AG09309 (cell line): Measurements from ENCODE around the gene ERCC5.

Experiments used
- DNase-seq: peaks from one replicate; pipeline ENCODE4 v3.0.0-alpha.2; 2010; ENCODE audit warnings: low read depth
- H3K4me3 ChIP-seq: 2 replicates; pipeline ENCODE4 v1.5.1; 2011; ENCODE audit warnings: mild to moderate bottlenecking, low read depth, low read length, moderate library complexity; ENCODE audit not compliant: control insufficient read depth
- TF ChIP-seq, protein P1 (sequence below): IDR thresholded peaks from 2 replicates; pipeline ENCODE4 v1.5.1; 2011; ENCODE audit warnings: mild to moderate bottlenecking, low read depth, low read length, inconsistent platforms; ENCODE audit not compliant: insufficient read depth, control insufficient read depth; ENCODE audit errors: missing control alignments

Gene ERCC5

DNA sequence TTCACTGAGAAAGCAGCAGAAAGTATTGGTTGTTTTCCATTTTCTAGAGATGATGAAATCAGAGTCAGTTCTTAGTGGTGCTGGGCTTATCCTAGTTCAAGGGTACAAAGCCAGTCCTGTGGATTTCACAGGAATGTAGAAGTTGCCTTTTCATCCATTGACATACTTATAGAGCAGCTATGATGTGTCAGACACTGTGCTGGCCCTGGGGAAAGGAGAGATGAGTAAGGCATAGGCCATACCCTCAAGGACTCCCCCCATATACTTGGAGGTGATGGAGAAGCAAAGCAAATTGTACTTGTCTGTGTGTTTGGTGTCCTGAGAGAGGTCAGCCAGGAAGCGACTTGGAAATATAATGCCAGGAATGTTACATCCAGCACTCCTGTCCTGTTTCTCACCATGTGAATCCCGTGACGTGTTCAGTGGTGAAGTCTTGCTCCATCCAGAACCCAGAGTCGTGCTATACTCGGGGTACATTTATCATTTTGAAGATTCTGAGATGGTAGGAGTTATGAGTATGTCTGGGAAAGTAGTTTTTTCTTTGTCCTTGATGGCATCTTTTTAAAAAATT lies 22.6 kb downstream of the ERCC5 start:
- DNase-seq, result no peak
- TF ChIP-seq, protein P1, sequence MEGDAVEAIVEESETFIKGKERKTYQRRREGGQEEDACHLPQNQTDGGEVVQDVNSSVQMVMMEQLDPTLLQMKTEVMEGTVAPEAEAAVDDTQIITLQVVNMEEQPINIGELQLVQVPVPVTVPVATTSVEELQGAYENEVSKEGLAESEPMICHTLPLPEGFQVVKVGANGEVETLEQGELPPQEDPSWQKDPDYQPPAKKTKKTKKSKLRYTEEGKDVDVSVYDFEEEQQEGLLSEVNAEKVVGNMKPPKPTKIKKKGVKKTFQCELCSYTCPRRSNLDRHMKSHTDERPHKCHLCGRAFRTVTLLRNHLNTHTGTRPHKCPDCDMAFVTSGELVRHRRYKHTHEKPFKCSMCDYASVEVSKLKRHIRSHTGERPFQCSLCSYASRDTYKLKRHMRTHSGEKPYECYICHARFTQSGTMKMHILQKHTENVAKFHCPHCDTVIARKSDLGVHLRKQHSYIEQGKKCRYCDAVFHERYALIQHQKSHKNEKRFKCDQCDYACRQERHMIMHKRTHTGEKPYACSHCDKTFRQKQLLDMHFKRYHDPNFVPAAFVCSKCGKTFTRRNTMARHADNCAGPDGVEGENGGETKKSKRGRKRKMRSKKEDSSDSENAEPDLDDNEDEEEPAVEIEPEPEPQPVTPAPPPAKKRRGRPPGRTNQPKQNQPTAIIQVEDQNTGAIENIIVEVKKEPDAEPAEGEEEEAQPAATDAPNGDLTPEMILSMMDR, result no peak
- H3K4me3 ChIP-seq, result no peak overlapping the region

DNA sequence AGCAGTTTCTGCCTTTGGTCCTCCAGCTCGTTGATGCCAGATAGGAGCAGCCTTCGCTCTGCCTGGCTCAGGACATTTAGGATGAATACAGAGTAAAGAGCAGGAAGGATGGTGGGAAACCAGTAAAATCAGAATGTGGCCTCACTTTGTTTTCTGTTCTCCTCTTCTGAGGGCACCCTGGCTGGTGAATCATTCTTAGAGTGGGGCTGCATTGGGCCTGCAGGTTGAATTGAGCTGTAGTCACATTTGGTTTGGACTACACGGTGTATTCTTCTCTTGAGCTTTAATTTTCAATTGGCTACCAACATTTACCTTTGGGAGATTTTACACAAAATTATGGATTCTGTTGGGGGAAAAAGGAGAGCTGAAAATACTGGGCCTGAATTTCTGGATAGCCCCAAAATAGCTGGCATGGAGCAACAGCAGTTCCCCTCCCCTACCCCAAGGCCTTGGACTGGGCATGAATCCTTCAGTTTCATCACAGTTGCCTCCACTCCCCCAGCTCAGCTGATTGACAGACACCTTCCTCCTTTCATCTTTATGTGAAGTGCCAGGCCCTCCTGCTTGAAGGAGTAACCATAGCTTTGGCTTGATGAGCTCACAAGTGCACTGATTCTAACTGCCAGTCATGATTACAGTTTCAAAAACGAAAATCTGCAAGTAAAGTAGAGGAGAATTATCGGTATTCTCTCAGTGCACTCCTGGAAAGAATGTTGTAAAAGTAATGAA lies 24.3 kb downstream of the ERCC5 start:
- H3K4me3 ChIP-seq, result no peak overlapping the region
- TF ChIP-seq, protein P1, result no peak
- DNase-seq, result no peak

DNA sequence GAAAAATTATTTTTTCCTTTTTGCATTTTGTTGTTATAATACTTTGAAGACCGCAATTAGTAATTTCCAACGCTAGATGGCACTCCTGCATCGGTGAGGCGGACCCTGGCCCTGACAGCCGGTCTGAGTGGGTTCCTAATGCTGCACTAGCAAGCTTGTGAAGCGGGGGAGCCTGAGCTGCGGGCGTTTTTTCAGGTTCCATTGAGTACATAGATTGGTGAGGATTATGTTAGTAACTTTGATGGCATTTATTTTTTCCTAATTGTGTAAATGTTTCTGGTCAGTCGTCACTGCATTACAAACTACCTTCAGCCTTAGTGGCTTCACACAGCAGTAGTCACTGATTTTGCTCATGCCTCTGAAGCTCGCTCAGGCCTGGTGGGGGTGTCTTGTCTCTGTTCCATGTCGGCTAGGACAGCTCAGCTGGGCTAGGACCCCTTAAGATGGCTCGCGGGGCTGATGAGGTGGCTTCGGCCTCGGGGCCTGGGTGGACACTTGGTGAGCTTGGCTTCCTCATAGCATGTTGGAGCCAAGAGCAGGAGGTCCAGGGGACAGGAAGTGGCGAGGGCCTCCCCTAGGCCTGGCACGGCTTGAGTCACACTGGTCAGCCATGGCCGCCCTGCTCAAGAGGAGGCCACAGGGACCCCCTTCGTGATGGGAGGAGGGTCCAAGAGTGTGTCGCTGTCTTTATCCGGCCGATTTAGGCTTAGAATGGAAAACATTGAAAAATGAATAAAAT lies 25.0 kb downstream of the ERCC5 start:
- TF ChIP-seq, protein P1, result peak; percentile 74
- H3K4me3 ChIP-seq, result no peak overlapping the region
- no peak for DNase-seq

DNA sequence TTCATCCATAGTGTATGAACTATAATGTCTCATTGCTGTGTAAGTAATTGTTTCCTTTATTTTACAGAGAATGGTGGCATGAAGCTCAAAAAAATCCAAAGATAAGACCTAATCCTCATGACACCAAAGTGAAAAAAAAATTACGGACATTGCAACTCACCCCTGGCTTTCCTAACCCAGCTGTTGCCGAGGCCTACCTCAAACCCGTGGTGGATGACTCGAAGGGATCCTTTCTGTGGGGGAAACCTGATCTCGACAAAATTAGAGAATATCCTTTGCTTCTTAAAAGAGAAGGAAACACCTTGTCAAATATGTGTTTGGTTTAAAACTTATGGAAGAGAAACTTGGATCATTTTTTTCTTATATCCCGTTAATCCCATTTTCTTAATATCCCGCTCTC lies 26.3 kb downstream of the ERCC5 start:
- no peak overlapping the region for H3K4me3 ChIP-seq
- TF ChIP-seq, protein P1, result no peak
- no peak for DNase-seq

DNA sequence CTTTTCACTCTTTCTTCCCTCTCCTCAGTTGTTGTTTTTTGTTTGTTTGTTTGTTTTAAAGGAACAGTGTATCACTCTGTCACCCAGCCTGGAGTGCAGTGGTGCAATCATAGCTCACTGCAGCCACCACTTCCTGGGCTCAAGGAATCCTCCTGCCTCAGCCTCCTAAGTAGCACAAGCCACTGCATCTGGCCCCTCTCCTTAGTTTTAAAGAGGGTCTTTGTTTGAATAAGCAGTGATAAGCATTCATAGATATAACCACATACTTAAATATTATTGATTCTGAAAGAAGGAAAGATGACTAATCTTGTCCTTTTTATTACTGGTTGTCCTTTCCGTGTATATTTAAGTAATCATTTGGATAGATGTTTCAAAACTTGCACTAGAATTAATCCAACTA lies 26.7 kb downstream of the ERCC5 start:
- no peak overlapping the region for H3K4me3 ChIP-seq
- TF ChIP-seq, protein P1, result no peak
- DNase-seq, result no peak

DNA sequence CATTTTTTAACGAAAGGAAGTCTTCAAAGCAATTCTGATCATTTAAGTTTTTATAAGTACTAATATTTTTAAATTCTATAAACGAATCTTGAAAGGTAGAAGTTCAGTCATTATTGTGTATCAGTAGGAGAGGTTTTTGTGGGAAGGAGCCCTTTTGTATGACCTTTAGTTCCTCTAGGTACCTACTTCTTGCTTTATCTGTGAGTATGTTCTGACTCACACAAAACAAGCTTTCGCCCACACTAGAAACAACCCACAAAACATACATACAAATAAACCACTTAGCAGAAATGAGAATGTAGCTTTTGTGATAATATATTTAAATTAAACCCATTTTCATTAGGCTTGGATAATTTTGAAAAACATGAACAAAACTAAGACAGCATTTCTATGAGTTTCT lies 27.8 kb downstream of the ERCC5 start:
- H3K4me3 ChIP-seq, result no peak overlapping the region
- no peak for DNase-seq
- TF ChIP-seq, protein P1, result no peak
